ENCODE data around the gene LRRC74A.
A peak's percentile ranks its signal among the peaks of the same experiment; 100 is the strongest.

Gene LRRC74A

GRCh38 chr14:76910371-76910890 is 84.2 kb downstream of the LRRC74A start:
- H3K27ac ChIP-seq = no peak overlapping the region
- no peak for TF ChIP-seq ZFX (IDR thresholded peaks at IDR 0.05; ENCODE audit: borderline replicate concordance)
- TF ChIP-seq CTCF (IDR thresholded peaks at IDR 0.05) = no peak

- TF ChIP-seq ZFX (IDR thresholded peaks at IDR 0.05; ENCODE audit: borderline replicate concordance) (no peak), CTCF (IDR thresholded peaks at IDR 0.05) (no peak)
- H3K27ac ChIP-seq = no peak overlapping the region
Observed at GRCh38 chr14:76911473-76911872, 85.3 kb downstream of the LRRC74A start.

- peak overlapping the region; percentile 69 for H3K27ac ChIP-seq
Observed at GRCh38 chr14:76914533-76915081, 88.4 kb downstream of the LRRC74A start.

GRCh38 chr14:76916040-76916715 is 90.0 kb downstream of the LRRC74A start:
- H3K27ac ChIP-seq = no peak overlapping the region

GRCh38 chr14:76917158-76917596 is 91.0 kb downstream of the LRRC74A start:
- H3K27ac ChIP-seq = peak overlapping the region; percentile 77
- peak; percentile 65 for TF ChIP-seq CTCF (IDR thresholded peaks at IDR 0.05)
- no peak for TF ChIP-seq ZFX (IDR thresholded peaks at IDR 0.05; ENCODE audit: borderline replicate concordance)

More at GRCh38 chr14:76916040-76916715, 90.0 kb downstream of the LRRC74A start:
- TF ChIP-seq ZFX (IDR thresholded peaks at IDR 0.05; ENCODE audit: borderline replicate concordance) (no peak), CTCF (IDR thresholded peaks at IDR 0.05) (no peak)

GRCh38 chr14:76917745-76918255 is 91.6 kb downstream of the LRRC74A start:
- peak overlapping the region; percentile 77 for H3K27ac ChIP-seq
- TF ChIP-seq CTCF (IDR thresholded peaks at IDR 0.05) = no peak
- no peak for TF ChIP-seq ZFX (IDR thresholded peaks at IDR 0.05; ENCODE audit: borderline replicate concordance)

GRCh38 chr14:76918256-76918781 is 92.1 kb downstream of the LRRC74A start:
- peak overlapping the region; percentile 77 for H3K27ac ChIP-seq
- TF ChIP-seq ZFX (IDR thresholded peaks at IDR 0.05; ENCODE audit: borderline replicate concordance) (no peak), CTCF (IDR thresholded peaks at IDR 0.05) (no peak)

Measured in 22Rv1 (cell line).